GM10266 (cell line): Measurements from ENCODE around the gene BCL2L1.

ENCODE experiments used
- DNase-seq: peaks from one replicate; pipeline ENCODE4 v3.0.0; 2012; ENCODE audit errors: extremely low spot score
- TF ChIP-seq, protein P1 (sequence below): IDR thresholded peaks from 2 replicates; pipeline ENCODE4 v1.5.1; 2012; ENCODE audit warnings: mild to moderate bottlenecking, low read depth; ENCODE audit not compliant: control insufficient read depth, insufficient read depth; ENCODE audit errors: missing control alignments

The BCL2L1 gene

DNA sequence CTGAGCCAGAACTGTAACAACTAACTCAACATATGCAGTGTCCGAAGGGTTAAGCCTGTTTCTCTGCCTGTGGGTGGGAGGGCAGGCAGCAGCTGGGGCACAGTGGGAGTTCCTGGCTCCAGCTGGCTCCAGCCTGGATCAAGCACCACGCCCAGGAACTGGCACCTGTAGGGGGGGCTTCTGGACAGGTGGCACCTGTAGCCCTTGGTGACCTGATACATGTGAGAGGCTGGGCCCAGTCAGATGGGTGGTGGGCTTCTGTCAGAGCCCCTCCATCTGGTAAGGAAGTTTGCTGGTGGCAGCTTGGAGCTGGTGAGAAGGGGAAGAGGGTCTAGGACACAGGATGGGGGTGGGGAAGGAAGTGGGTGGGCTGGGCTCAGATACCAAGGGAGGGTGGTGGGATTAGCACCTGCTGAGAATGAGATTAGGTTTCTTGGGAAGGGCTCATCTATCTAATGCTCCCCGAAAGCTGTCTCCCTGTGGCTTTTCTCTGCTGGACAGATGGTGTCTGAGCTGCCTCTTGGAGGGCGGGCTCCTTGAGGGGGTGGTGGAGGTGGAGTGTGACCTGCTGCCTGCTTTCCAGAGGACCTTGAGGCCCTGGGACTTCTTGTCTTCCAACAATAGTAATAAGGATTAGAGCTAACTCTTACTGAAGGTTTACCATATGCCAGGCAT, 28.5 kb downstream of the BCL2L1 start:
- TF ChIP-seq, protein P1, sequence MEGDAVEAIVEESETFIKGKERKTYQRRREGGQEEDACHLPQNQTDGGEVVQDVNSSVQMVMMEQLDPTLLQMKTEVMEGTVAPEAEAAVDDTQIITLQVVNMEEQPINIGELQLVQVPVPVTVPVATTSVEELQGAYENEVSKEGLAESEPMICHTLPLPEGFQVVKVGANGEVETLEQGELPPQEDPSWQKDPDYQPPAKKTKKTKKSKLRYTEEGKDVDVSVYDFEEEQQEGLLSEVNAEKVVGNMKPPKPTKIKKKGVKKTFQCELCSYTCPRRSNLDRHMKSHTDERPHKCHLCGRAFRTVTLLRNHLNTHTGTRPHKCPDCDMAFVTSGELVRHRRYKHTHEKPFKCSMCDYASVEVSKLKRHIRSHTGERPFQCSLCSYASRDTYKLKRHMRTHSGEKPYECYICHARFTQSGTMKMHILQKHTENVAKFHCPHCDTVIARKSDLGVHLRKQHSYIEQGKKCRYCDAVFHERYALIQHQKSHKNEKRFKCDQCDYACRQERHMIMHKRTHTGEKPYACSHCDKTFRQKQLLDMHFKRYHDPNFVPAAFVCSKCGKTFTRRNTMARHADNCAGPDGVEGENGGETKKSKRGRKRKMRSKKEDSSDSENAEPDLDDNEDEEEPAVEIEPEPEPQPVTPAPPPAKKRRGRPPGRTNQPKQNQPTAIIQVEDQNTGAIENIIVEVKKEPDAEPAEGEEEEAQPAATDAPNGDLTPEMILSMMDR, result no peak
- no peak for DNase-seq

DNA sequence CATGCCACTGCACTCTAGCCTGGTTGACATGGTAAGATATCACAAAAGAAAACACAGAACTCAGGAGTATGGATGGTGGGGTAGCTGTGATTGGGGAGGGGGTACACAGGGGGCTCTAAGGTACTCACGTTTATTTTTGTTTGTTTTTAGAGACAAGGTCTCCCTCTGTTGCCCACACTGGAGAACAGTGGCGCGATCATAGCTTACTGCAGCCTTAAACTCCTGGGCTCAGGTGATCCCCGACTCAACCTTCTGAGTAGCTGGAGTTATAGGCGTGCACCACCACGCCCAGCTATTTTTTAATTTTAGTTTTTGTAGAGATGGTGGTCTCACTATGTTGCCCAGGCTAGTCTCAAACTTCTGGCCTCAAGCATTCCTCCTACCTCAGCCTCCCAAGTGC, 29.3 kb downstream of the BCL2L1 start:
- no peak for DNase-seq
- TF ChIP-seq, protein P1, result no peak

DNA sequence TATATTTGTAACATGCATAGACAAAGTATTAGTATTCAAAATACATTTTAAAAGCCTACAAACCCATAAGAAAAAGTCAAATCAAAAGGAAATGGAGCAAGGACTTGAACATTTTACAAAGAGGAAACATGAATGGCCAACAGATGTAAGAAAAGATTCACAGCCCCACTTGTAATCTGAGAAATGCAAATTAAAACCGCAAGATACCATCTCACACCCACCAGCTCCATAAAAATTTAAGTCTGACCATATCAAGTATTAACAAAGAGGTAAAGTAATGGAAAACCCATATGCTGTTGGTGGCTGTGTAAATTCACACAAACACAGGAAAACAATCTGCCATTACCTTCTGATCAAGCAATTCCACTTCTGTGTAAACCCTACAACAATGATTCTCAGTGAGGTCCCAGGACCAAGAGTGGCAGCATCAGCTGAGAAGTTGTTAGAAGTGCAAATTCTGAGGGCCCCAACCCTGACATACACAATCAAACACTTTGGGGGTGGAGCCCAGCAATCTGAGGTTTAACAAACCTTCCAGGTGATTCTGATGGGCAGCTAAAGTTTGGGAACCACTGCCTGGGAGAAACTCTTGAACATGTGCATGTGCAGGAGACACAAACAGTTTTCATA, 30.9 kb downstream of the BCL2L1 start:
- TF ChIP-seq, protein P1, result no peak
- peak; percentile 34 for DNase-seq

DNA sequence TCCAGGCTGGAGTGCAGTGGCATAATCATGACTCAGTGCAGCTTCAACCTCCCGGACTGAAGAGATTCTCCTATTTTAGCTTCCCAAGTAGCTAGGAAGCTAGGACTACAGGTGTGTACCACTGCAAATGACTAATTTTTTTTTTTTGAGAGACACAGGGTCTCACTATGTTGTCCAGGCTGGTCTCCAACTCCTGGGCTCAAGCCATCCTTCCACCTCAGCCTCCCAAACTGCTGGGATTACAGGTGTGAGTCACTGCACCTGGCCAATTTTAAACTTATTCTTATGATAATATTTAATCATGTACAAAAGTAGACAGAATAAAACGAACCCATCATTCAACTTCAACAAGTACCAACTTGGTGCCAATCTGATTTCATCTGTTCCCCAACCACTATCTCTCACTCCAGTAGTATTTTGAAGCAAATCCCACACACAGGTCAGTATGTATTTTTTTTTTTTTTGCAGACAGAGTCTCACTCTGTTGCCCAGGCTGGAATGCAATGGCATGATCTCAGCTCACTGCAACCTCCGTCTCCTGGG, 32.5 kb downstream of the BCL2L1 start:
- TF ChIP-seq, protein P1, result no peak
- no peak for DNase-seq

DNA sequence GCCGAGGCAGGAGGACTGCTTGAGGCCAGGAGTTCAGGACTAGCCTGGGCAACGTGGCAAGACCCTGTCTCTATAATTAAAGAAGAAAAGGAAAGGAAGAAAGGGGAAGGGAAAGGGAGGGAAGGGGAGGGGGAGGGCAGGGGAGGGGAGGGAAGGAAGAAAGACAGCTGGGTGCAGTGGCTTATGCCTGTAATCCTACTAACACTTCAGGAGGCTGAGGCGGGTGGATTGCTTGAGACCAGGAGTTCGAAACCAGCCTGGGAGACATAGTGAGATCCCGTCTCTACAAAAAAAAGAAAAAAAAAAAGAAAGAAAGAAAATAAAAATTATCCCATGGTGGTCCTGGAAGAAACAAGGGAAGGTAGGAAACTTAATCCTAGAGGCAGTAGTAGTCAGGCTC, 33.5 kb downstream of the BCL2L1 start:
- no peak for DNase-seq
- TF ChIP-seq, protein P1, result no peak

DNA sequence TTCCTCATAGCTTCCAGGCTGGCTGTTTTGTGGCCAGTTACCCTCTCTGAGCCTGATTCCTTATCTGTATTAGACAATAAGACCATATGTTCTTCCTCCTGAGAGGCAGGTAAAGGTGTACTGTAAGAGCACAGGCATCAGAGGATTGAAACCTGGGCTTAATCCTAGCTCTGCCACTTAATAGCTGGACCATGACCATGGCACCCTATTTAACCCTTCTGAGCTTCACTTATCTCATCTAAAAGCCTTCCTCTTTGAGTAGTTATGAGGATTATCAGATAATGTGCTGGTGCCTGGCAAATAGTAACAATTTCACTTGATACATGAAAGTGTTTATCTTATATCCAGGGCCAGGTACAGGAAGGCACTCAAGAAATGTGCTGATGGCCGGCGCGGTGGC, 34.9 kb downstream of the BCL2L1 start:
- TF ChIP-seq, protein P1, result no peak
- DNase-seq, result no peak
